Measurements from ENCODE around the gene NPPB.

The NPPB gene

GRCh38 chr1:11856698-11857097, 2.0 kb downstream of the NPPB start:
- Histone ChIP-seq H3K4me2 (ENCODE audit: low read depth, low read length, poor library complexity, severe bottlenecking) (no peak overlapping the region), H3K9me3 (ENCODE audit: insufficient read depth, low read depth, low read length) (no peaks in the 10 kb centered on the region), H4K20me1 (ENCODE audit: insufficient read depth, low read length, poor library complexity, severe bottlenecking) (peaks cover 3% of the 10 kb centered on the region), H3F3A (ENCODE audit: low read depth) (no peaks in the 10 kb centered on the region; the same call in 1 of the 2 replicates), H3K9me2 (replicated peaks; ENCODE audit: low read depth, low read length) (no peaks in the 10 kb centered on the region), H2AFZ (ENCODE audit: low read length) (no peak overlapping the region), H3K9ac (ENCODE audit: low read depth, low read length, poor library complexity, severe bottlenecking) (no peak overlapping the region), H3K36me3 (ENCODE audit: insufficient read depth, low read length) (no peaks in the 10 kb centered on the region), H3K4me3 (ENCODE audit: low read length, poor library complexity, severe bottlenecking) (no peak overlapping the region), H3K27me3 (ENCODE audit: insufficient read depth, low read length, poor library complexity, severe bottlenecking) (no peaks in the 10 kb centered on the region), H3K4me1 (ENCODE audit: insufficient read depth, low read length, poor library complexity, severe bottlenecking) (no peaks in the 10 kb centered on the region), H3K79me2 (ENCODE audit: insufficient read depth, low read length) (no peaks in the 10 kb centered on the region)
- TF ChIP-seq CTCF (conservative IDR thresholded peaks at IDR 0.05; ENCODE audit: low read length) (no peak), EZH2phosphoT487 (IDR thresholded peaks at IDR 0.05; ENCODE audit: borderline replicate concordance) (no peak)

- Histone ChIP-seq H3K4me3 (ENCODE audit: low read length, poor library complexity, severe bottlenecking) (no peak overlapping the region), H3K4me2 (ENCODE audit: low read depth, low read length, poor library complexity, severe bottlenecking) (no peak overlapping the region), H3F3A (ENCODE audit: low read depth) (no peaks in the 10 kb centered on the region; the same call in 1 of the 2 replicates), H4K20me1 (ENCODE audit: insufficient read depth, low read length, poor library complexity, severe bottlenecking) (peaks cover 3% of the 10 kb centered on the region), H3K27me3 (ENCODE audit: insufficient read depth, low read length, poor library complexity, severe bottlenecking) (no peaks in the 10 kb centered on the region), H3K9ac (ENCODE audit: low read depth, low read length, poor library complexity, severe bottlenecking) (no peak overlapping the region), H3K9me2 (replicated peaks; ENCODE audit: low read depth, low read length) (no peaks in the 10 kb centered on the region), H3K36me3 (ENCODE audit: insufficient read depth, low read length) (no peaks in the 10 kb centered on the region), H3K9me3 (ENCODE audit: insufficient read depth, low read depth, low read length) (no peaks in the 10 kb centered on the region), H2AFZ (ENCODE audit: low read length) (no peak overlapping the region), H3K4me1 (ENCODE audit: insufficient read depth, low read length, poor library complexity, severe bottlenecking) (no peaks in the 10 kb centered on the region), H3K79me2 (ENCODE audit: insufficient read depth, low read length) (no peaks in the 10 kb centered on the region)
- no peak for TF ChIP-seq CTCF (conservative IDR thresholded peaks at IDR 0.05; ENCODE audit: low read length)
- TF ChIP-seq EZH2phosphoT487 (IDR thresholded peaks at IDR 0.05; ENCODE audit: borderline replicate concordance), result no peak
Measured at GRCh38 chr1:11855430-11855829, 3.3 kb downstream of the NPPB start.

GRCh38 chr1:11854519-11854918, 4.2 kb downstream of the NPPB start:
- no peaks in the 10 kb centered on the region for H3K79me2 ChIP-seq (ENCODE audit: insufficient read depth, low read length)
- no peak for TF ChIP-seq EZH2phosphoT487 (IDR thresholded peaks at IDR 0.05; ENCODE audit: borderline replicate concordance)
- H3F3A ChIP-seq (ENCODE audit: low read depth), result no peaks in the 10 kb centered on the region; the same call in 1 of the 2 replicates
- H3K9me2 ChIP-seq (replicated peaks; ENCODE audit: low read depth, low read length), result no peaks in the 10 kb centered on the region
- H3K27me3 ChIP-seq (ENCODE audit: insufficient read depth, low read length, poor library complexity, severe bottlenecking), result no peaks in the 10 kb centered on the region
- no peak overlapping the region for H3K4me2 ChIP-seq (ENCODE audit: low read depth, low read length, poor library complexity, severe bottlenecking)
- H3K9ac ChIP-seq (ENCODE audit: low read depth, low read length, poor library complexity, severe bottlenecking), result no peak overlapping the region
- no peak overlapping the region for H2AFZ ChIP-seq (ENCODE audit: low read length)
- H3K4me3 ChIP-seq (ENCODE audit: low read length, poor library complexity, severe bottlenecking), result no peak overlapping the region
- H3K9me3 ChIP-seq (ENCODE audit: insufficient read depth, low read depth, low read length), result no peaks in the 10 kb centered on the region
- no peaks in the 10 kb centered on the region for H3K4me1 ChIP-seq (ENCODE audit: insufficient read depth, low read length, poor library complexity, severe bottlenecking)
- no peaks in the 10 kb centered on the region for H3K36me3 ChIP-seq (ENCODE audit: insufficient read depth, low read length)
- H4K20me1 ChIP-seq (ENCODE audit: insufficient read depth, low read length, poor library complexity, severe bottlenecking), result peaks cover 3% of the 10 kb centered on the region

GRCh38 chr1:11851180-11851579, 7.6 kb downstream of the NPPB start:
- no peaks in the 10 kb centered on the region for H3F3A ChIP-seq (ENCODE audit: low read depth)
- no peaks in the 10 kb centered on the region for H3K36me3 ChIP-seq (ENCODE audit: insufficient read depth, low read length)
- H3K4me1 ChIP-seq (ENCODE audit: insufficient read depth, low read length, poor library complexity, severe bottlenecking), result no peaks in the 10 kb centered on the region
- no peak overlapping the region for H3K9ac ChIP-seq (ENCODE audit: low read depth, low read length, poor library complexity, severe bottlenecking)
- H3K27me3 ChIP-seq (ENCODE audit: insufficient read depth, low read length, poor library complexity, severe bottlenecking), result no peaks in the 10 kb centered on the region
- TF ChIP-seq CTCF (conservative IDR thresholded peaks at IDR 0.05; ENCODE audit: low read length), result no peak
- TF ChIP-seq EZH2phosphoT487 (IDR thresholded peaks at IDR 0.05; ENCODE audit: borderline replicate concordance), result no peak
- H3K9me3 ChIP-seq (ENCODE audit: insufficient read depth, low read depth, low read length), result no peaks in the 10 kb centered on the region
- no peak overlapping the region for H3K4me3 ChIP-seq (ENCODE audit: low read length, poor library complexity, severe bottlenecking)
- no peaks in the 10 kb centered on the region for H3K9me2 ChIP-seq (replicated peaks; ENCODE audit: low read depth, low read length)
- peaks cover 3% of the 10 kb centered on the region for H4K20me1 ChIP-seq (ENCODE audit: insufficient read depth, low read length, poor library complexity, severe bottlenecking)
- H2AFZ ChIP-seq (ENCODE audit: low read length), result no peak overlapping the region
- no peak overlapping the region for H3K4me2 ChIP-seq (ENCODE audit: low read depth, low read length, poor library complexity, severe bottlenecking)
- no peaks in the 10 kb centered on the region for H3K79me2 ChIP-seq (ENCODE audit: insufficient read depth, low read length)
